Activated CD4-positive, CD25-positive, alpha-beta regulatory T cell treated with anti-CD3 and anti-CD28 coated beads, Interleukin-2, amount 50 U/mL, for 24 hours (primary cell): ENCODE results near the gene INKA2.
"Not testable (repeated sequence)": the region's sequence is repeated elsewhere in the genome, so short reads cannot be mapped to it uniquely, and the experiment has no call there.

Experiments
- ATAC-seq, 2 donors: fragments of 150-1000 bp; cut with Tn5 transposase; one replicate each; pipeline ENCODE4 v1.10.0; 2021; ENCODE audit warnings: mild to moderate bottlenecking in 1 of 2, moderate library complexity in 1 of 2

The INKA2 gene

GRCh38 chr1:111749628-111750027 is 10.4 kb upstream of the INKA2 start:
- ATAC-seq = no peak

GRCh38 chr1:111747947-111748346 is 8.8 kb upstream of the INKA2 start:
- no peak for ATAC-seq

DNA sequence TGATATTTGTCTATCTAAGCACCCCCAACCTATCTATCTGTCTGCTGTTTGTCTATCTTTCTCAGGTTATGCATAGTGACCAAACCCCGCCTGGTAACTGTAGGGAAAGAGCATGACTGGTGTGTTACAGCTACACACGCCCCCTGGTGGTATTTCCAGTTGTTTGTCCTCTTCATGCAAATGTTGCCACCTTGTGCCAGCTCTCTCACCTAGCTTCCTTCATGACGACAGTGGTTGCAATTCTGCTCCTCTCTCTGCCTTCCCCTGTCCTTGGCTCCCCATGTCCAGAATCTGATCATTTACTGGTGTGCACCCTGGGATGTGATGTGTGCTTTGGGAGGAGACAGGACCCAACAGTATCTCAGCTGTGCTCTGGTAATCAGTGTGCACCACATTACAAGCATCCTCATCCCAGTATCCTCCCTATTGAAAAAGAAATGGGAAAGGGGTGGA is 8.1 kb upstream of the INKA2 start:
- peak; percentile 68 to 85 for ATAC-seq

- no peak for ATAC-seq
Observed at GRCh38 chr1:111746614-111746999, 7.4 kb upstream of the INKA2 start.

DNA sequence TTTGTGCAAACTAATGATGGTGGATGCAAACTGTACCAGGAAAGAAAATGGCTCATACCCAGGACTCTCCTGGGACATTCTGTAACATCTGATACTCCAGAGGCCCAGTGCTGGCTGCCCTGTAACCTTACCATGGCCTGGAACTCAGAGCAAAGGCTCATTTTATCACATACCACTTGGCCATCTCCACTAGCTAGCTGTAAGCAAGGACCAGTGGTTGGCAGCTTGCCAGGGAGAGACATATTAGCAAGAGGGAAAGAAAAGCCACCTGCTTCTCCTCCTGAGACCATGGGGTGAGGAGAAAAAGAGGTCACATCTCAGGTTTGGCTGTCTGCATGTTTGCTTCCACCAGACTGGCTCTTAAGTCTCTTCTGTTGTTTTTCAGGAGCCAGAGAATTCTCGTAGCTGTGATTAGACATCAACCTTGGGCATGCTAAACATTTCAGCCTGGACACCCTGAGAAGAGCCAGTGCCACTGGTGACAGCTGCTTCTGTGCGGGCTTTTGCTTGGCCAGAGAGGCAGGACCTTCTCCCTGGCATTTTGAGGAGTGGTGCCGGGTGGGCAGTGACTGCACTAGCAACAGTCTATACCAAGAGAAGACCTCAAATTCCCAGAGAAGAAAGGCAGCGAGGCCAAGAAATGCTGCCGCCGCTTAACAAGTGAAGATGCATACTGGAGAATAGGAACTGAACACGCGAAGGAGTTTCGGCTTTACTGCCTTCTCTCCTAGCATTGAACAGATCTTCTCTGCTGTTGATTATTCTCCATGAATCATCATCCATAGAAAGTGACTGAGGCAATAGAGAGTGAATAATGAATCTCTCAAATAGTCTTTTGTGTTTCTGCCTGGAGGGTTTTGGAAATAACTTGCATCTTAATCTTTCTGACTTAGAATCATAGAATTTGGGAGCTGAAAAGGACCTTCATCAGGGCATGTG is 6.7 kb upstream of the INKA2 start:
- ATAC-seq = no peak

DNA sequence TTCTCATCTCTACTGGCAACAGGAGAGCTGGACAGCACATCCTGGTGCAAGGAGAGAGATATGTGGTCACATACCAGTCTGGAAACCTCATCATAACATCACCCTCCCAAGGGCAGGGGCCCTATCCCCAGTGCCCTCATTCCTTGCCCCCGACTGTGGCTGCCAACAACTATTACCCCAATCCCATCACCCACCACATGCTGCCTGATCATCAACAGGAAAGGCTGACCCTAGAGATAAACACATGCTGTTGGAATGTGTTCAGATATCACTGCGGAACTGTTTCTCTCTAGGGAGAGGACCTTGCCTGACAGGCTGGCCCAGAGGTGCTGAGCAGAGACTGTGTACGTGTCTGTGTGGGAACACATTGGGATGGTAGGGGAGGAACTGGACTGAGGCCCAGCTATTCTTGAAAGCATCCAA is 4.5 kb upstream of the INKA2 start:
- ATAC-seq = no peak

- no peak for ATAC-seq
Observed at GRCh38 chr1:111742938-111743549, 3.8 kb upstream of the INKA2 start.

- ATAC-seq = not testable (repeated sequence)
Observed at GRCh38 chr1:111742292-111742691, 3.1 kb upstream of the INKA2 start.

- ATAC-seq = peak in 1 of 2 donors; percentile 4
Observed at GRCh38 chr1:111739925-111740765, 950 bp upstream of the INKA2 start.

GRCh38 chr1:111738436-111739193 is 580 bp downstream of the INKA2 start:
- peak; percentile 54 to 55 for ATAC-seq

DNA sequence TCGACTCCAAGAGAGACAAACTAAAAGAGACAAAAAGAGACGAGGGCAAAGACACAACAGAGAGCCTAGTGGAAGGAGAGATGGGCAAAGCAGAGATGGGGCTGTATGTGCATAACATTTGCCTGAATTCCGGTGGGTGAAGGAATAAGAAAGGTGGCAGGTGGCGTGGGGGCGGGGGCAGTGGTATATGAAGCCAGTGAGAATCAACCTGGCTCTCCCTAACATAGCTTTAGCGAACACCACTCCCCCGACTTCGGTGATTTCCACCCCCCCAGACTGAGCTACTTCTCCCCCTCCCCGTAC is 1.1 kb downstream of the INKA2 start:
- no peak for ATAC-seq

DNA sequence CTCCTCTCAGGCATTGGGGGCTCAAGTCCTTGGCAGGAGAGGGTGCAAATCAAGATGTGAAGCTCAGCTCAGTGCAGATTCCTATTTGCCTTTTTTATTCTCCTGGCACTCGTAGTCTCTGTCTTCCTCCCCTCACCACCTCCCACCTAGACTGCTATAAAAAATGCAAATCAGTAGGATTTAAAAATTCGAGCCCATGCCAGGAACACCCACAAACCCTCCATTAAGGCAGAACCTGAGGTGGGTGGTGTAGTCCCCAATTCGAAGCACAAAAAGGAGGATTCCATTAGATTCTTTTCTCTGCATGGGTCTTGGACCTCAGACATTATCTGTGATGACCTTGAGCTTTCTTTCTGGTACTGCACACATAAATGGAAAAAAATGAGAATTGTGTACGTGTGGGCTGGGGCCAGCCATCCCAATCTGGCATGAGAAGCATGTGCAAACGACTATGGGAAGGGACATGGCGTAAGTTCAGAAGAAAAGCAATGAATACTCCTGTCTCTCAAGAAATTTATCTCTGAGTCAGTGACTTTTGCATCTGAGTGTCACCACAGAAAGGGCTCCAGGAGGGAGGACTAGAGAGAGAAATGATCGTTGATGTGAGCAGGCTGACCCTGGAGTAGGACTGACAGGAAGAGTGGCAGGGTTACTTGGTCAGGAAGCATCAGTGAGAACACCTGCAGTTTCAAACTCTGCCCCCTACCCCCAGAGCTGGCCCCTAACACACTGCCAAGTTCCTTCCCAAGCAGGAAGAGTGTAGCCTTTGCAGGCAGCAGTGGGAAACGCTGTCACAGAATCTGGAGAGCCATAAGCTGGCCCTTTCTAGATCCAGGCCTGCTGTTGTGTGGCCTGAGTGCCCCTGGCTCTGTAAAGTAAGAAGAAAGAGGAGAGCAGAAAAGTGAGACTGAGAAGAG is 1.7 kb downstream of the INKA2 start:
- no peak for ATAC-seq

- no peak for ATAC-seq
Observed at GRCh38 chr1:111736548-111737215, 2.5 kb downstream of the INKA2 start.

GRCh38 chr1:111735858-111736544 is 3.2 kb downstream of the INKA2 start:
- no peak for ATAC-seq

DNA sequence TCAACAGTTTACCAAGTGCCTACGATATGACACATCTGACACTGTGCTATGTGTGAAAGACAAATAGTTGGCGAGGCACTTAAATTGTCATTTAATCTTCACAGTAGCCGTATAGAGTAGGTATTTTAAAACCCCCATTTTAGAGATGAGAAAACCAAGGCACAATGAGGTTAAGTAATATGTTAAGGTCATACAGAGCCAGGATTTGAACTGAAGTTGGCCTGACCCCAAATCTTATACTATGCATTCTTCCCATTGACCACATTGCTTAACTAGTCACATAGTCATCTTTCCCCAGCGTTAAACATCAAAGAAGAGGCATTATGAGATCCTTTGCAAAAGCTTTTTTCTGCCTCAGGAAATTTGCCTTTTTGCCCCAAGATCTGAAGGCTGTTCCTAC is 3.9 kb downstream of the INKA2 start:
- ATAC-seq = no peak

DNA sequence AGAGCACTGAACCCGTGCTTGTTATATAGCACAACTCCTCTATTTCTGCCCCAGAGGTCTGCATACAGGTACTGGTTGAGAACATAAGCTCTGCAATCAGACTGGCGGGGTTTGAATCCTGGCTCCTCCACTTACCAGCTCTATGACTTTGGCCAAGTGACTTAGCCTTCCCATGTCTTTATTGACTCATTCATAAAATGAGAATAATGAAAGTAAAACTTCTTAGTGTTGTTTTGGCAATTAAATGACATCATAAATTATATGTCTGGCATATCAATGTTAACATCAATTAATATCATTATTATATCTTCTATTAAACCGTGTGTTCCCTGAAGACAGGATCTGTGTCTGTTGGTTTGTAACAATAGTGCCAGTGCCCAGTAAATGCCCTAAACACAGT is 4.3 kb downstream of the INKA2 start:
- ATAC-seq = no peak

DNA sequence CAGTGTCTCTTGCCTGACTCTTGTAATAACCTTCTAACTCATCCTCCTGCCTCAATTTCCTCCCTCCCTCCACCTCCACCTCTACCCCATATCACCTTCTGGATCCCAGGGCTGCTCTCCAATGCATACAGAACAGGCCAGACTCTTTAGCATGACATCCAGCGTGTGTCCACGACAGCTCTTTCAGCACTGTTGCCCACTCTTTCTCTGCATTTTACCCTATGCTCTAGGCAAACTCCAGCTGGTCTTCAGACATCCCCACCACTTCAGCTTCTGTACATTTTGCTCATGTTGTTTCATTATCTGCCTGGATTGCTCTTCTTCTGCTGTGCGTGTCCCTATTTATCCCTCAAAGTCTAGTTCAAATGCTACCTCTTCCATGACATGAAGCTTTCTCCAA is 4.8 kb downstream of the INKA2 start:
- no peak for ATAC-seq

DNA sequence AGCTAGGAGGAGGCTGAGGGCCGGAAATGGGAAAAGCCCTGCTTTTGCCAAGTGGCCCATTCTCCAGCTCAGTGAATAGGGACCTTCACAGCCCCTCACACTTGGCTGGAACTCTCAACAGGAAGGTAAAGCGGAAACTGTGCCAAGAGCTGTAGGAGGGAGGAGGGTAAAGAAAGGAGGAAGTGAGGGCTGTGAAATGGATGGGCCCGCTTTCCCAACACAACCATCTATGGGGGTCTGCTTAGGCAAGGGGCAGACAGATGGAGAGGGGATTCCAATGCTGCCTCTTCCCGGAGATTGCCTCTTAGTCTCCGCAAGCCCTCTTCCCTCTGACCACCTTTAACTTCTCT is 5.2 kb downstream of the INKA2 start:
- no peak for ATAC-seq

DNA sequence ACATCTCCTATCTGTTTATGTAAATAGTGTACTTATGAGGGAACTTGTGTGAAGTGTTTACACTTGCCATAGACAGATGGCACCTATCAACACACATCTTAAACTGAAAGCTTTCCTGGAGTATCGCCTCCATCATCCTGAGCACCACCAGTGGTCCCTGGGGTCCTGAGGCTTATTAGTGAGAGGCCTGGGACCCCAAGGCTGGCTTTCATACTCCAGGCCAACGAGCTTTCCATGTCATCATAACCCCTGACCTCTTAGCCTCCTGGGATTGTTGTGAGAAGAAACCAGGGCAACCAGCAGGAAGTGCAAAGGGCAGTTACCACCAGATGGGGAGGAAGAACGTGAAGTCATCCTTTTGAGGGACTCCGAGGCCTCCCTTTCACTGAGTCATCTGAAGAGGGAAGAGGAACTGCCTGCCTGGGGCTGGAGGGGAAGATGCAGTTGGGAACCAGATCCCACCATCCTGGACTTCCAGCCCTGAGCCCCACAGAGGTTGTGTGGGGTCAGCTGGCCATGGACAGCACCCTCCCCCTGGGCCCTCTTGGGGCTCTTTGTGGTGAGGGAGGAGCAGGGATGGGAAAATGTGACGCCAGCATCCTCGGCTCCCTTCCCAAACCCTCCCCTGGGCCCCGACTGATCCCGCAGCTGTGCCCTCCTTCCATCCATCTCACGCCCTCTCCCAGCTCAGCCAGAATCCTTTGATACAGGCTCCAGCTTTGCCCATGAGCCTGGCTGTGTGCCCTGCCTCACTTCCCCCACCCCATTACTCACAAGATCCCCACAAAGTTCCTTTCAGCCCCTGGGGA is 5.8 kb downstream of the INKA2 start:
- ATAC-seq = no peak

- no peak for ATAC-seq
Observed at GRCh38 chr1:111732718-111733117, 6.5 kb downstream of the INKA2 start.
